IPS DF 19.7 (cell line): ENCODE results near the gene HDAC10.

Experiments
- DNase-seq: peaks from one replicate; pipeline ENCODE4 v3.0.0-alpha.2; 2013; ENCODE audit warnings: low read depth, low spot score

HDAC10 gene

DNA sequence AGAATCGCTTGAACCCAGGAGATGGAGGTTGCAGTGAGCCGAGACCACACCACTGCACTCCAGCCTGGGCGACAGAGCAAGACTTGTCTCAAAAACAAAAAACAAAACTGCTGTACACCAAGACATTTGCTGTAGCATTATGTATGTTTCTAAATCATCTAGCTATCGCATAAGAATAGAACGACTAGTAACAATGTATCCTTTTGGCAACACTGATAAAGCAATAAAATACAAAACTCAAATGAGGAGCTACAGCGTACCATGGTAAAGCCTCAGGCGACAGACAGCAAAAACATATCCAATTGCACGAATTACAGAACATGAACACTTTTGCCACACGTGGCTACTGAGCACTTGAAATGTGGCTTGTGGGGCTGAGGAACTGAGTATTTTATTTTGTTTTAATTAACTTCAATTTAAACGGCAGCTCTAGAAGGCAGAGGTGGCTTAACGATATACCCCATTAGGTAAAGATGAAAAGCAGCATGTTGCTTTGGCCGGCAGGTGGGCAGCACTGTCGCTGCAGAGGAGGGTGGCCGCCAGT is 8.6 kb downstream of the HDAC10 start:
- no peak for DNase-seq

GRCh38 chr22:50238755-50239154 is 12.3 kb downstream of the HDAC10 start:
- no peak for DNase-seq

DNA sequence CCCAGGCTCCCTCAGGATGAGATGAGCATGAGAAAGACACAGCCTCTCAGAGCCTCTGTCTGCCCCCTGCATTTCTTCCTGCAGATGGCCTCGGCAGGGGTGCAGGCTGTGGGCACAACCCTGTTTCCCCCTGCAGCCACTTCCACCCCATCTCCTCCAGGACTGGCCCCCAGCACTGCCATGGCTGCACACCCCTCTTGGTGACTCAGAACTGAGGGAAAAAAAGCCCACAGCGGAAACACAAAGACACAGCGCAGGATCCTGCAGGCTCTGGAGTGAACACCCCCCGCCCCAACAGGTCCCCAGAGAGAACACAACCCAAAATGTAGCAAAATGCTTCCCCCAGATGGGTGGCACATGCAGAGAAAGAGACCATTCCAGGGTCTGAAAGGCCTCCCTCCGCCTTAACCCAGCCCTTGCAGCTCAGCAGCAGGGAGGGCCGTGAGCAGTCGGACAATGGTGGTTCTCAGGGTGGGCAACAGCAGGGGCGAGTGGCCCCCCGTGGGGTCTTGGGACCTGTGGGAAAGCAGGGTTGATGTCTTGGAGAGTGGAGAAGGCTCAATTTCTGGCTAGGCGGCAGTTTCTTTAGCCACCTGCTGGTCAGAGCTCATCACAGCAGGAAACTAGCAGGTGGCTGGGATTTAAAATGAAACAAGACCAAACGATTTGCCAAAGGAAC is 14.2 kb downstream of the HDAC10 start:
- no peak for DNase-seq

DNA sequence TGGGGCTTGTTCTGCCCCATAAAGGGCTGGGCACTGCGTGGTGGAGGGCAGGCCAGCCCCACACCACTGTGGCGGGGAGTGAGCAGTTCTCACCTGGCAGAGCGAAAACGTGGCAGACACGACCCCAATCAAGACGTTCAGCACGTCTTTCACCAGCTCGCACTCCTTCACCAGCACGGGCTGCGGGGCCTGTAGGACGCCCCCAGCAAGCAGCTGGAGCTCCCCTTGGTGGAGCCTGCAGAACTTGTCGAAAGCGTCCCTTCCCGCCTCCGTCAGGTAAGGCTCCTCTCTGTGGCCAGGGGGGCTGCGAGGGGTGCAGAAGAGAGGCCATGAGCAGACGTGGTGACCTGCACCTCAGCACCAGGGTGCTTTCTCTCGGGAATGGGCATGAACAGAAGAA is 17.8 kb downstream of the HDAC10 start:
- DNase-seq, result no peak

GRCh38 chr22:50232481-50233151 is 18.4 kb downstream of the HDAC10 start:
- no peak for DNase-seq

DNA sequence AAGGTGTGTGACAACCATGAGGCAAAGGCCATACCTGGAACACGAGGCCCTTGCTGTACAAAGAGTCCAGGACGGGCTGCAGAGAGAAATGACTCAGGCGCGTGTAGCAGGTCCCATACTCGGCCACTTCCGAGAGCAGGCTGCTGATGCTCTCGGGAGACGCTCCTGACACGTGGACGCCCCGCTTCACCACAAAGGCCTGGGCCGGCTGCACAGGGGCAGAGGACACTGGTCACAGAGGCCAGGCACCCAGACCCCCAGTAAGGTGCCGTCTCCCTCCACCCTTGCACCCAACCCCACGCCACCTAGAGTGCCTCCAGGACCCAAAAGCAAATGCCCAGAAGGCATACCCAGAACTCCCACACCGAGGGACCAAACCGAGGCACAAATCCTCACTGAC is 21.7 kb downstream of the HDAC10 start:
- no peak for DNase-seq

GRCh38 chr22:50228366-50228765 is 22.7 kb downstream of the HDAC10 start:
- no peak for DNase-seq

GRCh38 chr22:50227579-50228215 is 23.4 kb downstream of the HDAC10 start:
- no peak for DNase-seq

GRCh38 chr22:50226875-50227165 is 24.2 kb downstream of the HDAC10 start:
- DNase-seq, result no peak

DNA sequence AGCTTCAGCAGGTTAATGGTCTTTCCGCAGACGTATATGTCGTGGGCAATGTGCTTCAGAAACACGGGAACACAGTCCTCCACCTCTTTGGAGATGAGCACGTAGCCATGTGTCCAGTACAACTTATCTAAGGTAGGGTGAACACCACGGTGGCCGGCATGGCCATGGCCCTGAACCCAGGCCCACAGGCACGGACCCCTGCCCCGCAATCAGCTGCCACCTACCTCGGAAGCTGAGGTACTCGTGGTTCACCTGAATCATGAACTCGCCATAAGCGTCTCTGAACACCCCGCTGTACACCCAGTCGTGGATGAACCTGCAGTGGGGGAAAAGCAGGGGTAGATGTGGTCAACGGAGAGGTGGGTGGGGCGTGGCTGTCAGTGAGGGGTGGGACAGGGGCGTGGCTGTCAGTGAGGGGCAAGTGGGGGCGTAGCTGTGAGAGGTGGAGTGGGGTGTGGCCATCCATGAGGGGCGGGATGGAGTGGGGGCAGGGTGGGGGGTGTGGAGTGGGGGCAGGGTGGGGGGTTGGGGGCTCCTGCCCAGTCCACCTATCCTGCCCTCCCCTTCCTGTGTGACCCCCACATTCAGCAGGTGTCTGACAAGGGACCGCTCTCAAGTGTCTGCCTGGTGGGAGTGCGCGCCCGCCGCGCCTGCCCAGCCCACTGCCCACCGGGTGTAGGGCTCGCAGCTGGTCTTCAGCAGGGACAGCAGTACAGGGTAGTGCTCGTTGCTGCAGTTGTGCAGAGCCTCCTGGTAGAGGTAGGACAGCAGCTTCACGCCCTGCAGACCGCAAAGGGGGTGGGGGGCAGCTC is 24.8 kb downstream of the HDAC10 start:
- no peak for DNase-seq

DNA sequence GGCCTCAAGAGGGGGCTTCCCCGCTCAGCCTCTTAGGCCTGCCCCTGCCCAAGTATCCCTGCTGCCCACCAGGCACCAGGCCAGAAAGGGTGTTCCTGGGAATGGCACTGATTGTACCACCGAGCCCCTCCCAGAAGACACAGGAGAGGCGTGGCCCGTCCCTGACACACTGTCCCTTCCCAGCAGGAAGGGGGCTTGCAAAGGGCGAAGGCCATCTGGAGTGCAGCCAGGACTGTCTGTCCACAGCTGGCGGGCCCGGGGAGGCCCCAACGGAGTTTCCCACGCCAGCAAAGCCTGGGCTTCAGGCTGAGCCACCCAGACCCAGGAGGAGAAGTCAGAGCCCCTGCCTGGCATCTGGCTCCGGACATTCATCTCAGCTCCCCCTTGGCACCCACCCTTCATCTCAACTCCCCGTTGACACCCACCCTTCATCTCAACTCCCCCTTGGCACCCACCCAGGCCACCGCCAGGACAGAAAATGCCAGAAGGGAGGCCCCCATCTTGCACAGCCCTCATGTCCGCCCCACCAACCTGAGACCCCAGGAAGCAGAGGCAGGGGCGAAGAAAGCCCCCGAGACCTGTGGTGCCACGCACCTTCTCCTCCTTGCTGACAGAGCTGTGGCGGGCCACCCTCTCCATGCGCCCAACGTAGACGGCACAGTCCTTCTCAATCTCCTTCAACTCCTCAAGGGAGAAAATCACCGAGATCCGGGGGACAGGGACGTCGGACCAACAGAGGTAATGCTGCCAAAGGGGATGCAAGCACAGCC is 25.7 kb downstream of the HDAC10 start:
- DNase-seq, result no peak

- no peak for DNase-seq
Measured at GRCh38 chr22:50224071-50224470, 27.0 kb downstream of the HDAC10 start.

DNA sequence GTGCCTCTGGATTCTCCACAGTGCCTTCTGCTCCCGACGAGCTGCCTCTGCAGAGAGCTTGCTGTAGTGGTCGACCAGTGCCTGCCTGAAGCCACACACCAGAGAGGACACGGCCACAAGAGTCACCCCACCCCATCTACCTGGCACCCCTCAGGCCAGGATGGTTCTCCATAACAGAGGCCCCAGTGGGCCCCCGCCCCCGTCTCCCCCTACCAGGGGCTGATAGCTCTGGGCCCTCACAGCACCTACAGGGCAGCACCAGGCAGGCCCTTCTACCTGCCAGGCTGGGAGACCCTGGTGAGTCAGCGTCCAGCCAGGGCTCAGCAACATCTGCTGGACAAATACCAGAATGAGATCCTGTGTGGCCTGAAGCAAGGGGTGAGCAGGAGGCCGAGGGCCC is 28.6 kb downstream of the HDAC10 start:
- no peak for DNase-seq

DNA sequence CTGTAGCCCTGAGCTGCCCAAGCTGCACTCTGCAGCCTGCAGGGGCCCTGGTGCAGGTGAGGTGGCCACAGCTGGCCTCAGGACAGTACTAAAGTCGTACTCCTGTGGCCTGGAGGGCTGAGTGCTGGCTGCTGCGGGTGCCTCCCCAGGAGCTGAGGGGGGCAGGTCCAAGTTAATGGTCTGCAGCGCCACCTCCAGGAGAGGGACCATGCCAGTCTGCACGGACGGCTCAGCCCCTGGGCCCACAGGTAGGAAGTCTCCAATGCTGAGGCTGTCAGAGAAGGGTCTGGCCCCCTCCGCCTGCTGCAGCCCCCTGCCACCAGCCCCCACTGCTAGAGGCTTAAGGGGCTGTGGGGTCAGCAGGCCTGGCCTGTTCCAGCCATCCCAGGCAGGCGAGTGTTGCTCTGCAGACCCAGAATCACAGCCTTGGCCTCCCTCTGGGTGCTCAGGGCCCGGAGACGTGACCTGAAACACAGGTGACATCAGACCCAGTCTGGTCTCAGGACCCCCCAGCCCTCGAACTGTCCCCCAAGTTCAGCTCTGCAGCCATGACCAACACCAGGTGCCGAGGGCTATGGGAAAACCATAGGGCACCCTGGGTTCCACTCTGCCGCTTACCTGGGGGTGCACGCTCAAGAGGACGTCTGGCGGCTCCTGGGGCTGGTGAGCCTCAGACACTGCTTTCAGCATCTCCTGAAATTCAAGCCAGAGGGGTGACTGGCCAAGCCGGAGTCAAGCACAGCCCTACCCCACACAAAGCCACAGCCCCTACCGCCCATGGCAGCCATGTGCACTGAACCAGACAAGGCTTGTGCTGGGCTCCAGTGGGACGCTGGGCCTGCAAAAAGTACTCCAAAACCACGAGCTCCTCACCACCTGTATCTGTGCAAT is 29.4 kb downstream of the HDAC10 start:
- DNase-seq, result no peak

- DNase-seq, result no peak
Measured at GRCh38 chr22:50220603-50221409, 30.3 kb downstream of the HDAC10 start.

- no peak for DNase-seq
Measured at GRCh38 chr22:50219800-50220602, 31.1 kb downstream of the HDAC10 start.

- DNase-seq, result no peak
Measured at GRCh38 chr22:50218996-50219727, 31.9 kb downstream of the HDAC10 start.
